ENCODE measurements around the gene COG7.

DNA sequence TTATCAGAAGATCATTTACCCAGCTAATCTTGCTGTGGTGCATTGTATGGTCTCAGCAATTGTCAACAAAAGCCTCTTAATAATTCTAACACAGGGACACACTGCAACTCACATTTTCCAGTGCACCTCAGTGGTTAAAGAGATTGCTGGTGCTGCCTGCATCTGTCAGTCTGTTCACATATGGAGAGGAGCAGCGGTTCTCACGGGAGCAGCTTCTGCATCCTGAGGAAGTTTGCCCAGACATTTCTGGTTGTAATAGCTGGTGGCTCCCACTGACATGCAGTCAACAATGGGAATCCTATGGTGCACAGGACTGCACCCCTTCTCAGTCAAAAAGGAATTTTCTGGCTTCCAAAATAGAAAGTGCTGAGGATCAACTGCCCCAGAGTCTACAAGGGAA lies 49.5 kb upstream of the COG7 start:
- TF ChIP-seq, protein P1, sequence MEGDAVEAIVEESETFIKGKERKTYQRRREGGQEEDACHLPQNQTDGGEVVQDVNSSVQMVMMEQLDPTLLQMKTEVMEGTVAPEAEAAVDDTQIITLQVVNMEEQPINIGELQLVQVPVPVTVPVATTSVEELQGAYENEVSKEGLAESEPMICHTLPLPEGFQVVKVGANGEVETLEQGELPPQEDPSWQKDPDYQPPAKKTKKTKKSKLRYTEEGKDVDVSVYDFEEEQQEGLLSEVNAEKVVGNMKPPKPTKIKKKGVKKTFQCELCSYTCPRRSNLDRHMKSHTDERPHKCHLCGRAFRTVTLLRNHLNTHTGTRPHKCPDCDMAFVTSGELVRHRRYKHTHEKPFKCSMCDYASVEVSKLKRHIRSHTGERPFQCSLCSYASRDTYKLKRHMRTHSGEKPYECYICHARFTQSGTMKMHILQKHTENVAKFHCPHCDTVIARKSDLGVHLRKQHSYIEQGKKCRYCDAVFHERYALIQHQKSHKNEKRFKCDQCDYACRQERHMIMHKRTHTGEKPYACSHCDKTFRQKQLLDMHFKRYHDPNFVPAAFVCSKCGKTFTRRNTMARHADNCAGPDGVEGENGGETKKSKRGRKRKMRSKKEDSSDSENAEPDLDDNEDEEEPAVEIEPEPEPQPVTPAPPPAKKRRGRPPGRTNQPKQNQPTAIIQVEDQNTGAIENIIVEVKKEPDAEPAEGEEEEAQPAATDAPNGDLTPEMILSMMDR (IDR thresholded peaks at IDR 0.05): no peak
- no peak for TF ChIP-seq POLR2AphosphoS5 (IDR thresholded peaks at IDR 0.05)
- no peak for TF ChIP-seq POLR2A (IDR thresholded peaks at IDR 0.05)
